ENCODE measurements around the gene SELENOO.
"Not testable (repeated sequence)": the region's sequence is repeated elsewhere in the genome, so short reads cannot be mapped to it uniquely, and the experiment has no call there.

SELENOO gene

GRCh38 chr22:50200461-50201190, at the start of gene SELENOO:
TSS of gene SELENOO (plus strand) at chr22:50201011. CDS start at chr22:50201037, 26 bp downstream.
- DNase-seq, result peak; percentile 79

- no peak for DNase-seq
Measured at GRCh38 chr22:50151571-50152537, 49.0 kb upstream of the SELENOO start.

- no peak for DNase-seq
Measured at GRCh38 chr22:50153056-50153755, 47.6 kb upstream of the SELENOO start.

GRCh38 chr22:50153756-50154140, 47.1 kb upstream of the SELENOO start:
- DNase-seq, result no peak

- DNase-seq, result peak; percentile 2
Measured at GRCh38 chr22:50157709-50158375, 43.0 kb upstream of the SELENOO start.

- no peak for DNase-seq
Measured at GRCh38 chr22:50160947-50161346, 39.9 kb upstream of the SELENOO start.

- no peak for DNase-seq
Measured at GRCh38 chr22:50161508-50162390, 39.1 kb upstream of the SELENOO start.

- no peak for DNase-seq
Measured at GRCh38 chr22:50162391-50162956, 38.3 kb upstream of the SELENOO start.

GRCh38 chr22:50165436-50166123, 35.2 kb upstream of the SELENOO start:
- no peak for DNase-seq

- DNase-seq, result no peak
Measured at GRCh38 chr22:50167689-50168489, 32.9 kb upstream of the SELENOO start.

GRCh38 chr22:50168490-50169180, 32.2 kb upstream of the SELENOO start:
- not testable (repeated sequence) for DNase-seq

GRCh38 chr22:50169181-50169759, 31.5 kb upstream of the SELENOO start:
- no peak for DNase-seq

GRCh38 chr22:50169774-50170341, 31.0 kb upstream of the SELENOO start:
- peak; percentile 12 for DNase-seq

GRCh38 chr22:50170453-50171318, 30.1 kb upstream of the SELENOO start, which contains the start of gene PANX2:
TSS of gene PANX2 (plus strand) at chr22:50170731. CDS start at chr22:50170731, 0 bp downstream.
- peak; percentile 14 for DNase-seq

GRCh38 chr22:50171319-50171964, 29.4 kb upstream of the SELENOO start:
- no peak for DNase-seq

GRCh38 chr22:50171965-50172421, 28.8 kb upstream of the SELENOO start:
- DNase-seq, result no peak

All from NCI-H1105 treated with DMSO at 0.1 percent for 48 hours (cell line).